Right lobe of liver (tissue), 4 donors: ENCODE data around the gene OR52B6.

ENCODE experiments used
- CTCF ChIP-seq, 4 donors: fragments of 200-600 bp in 3 of 4; fragments of 450-650 bp in 1 of 4; IDR thresholded peaks; one replicate each; pipeline versions ENCODE4 v1.5.1 to v1.8.0; 2016 to 2022; ENCODE audit warnings: antibody characterized with exemption in 4 of 4, mild to moderate bottlenecking in 2 of 4
- POLR2A ChIP-seq: fragments of 450-650 bp; IDR thresholded peaks from one replicate; pipeline ENCODE4 v1.6.1; 2017; ENCODE audit warnings: antibody characterized with exemption, mild to moderate bottlenecking
- donor health status: DM: no; HTN: no; CAD: no.
- donor health status: DM: no; HTN: no; CAD: no.
- donor health status: DM: no; HTN: yes; CAD: no.

GRCh38 chr11:5546457-5546856 is 34.2 kb upstream of the OR52B6 start:
- TF ChIP-seq CTCF (IDR thresholded peaks at IDR 0.05) (no peak), POLR2A (no peak)
